Fibroblast of peridontal ligament (primary cell): Measurements from ENCODE around the gene SMDT1.
"Not testable (repeated sequence)": the region's sequence is repeated elsewhere in the genome, so short reads cannot be mapped to it uniquely, and the experiment has no call there.

ENCODE experiments used
- DNase-seq: peaks from one replicate; pipeline ENCODE4 v3.0.0-alpha.2; 2010; ENCODE audit errors: extremely low read depth

Gene SMDT1

DNA sequence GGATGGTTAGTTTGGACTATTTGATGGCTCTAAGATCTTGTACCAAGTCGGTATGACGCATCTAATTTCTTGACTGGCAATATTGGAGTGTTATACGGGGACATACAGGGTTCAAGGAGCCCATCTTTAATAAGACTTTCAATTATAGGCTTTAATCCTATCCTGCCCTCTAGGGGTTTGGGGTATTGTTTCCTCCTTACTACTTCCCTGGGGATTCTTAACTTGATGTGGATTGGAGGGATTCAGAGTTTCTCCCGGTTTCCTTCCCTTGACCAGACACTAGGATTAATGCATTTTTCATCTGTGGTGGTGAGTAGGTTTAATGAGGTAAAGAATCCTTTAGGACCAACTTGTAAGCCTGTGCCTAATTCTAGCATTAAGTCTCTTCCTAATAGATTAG lies 32.3 kb downstream of the SMDT1 start:
- no peak for DNase-seq

DNA sequence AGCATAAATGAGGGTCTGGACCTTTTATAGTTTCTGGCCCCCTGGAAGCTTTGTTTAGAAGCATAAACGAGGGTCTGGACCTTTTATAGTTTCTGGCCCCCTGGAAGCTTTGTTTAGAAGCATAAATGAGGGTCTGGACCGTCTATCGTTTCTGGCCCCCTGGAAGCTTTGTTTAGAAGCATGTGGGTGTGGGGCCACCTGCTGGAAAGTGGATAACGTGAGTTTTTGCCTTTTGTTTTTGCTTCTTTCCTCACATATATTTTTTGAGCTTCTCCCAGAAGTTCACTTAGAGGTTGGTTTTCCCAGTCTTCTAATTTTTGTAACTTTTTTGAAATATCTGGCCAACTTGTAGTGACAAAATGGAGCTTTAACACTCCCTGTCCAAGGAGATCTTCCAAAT lies 33.3 kb downstream of the SMDT1 start:
- DNase-seq, result not testable (repeated sequence)

DNA sequence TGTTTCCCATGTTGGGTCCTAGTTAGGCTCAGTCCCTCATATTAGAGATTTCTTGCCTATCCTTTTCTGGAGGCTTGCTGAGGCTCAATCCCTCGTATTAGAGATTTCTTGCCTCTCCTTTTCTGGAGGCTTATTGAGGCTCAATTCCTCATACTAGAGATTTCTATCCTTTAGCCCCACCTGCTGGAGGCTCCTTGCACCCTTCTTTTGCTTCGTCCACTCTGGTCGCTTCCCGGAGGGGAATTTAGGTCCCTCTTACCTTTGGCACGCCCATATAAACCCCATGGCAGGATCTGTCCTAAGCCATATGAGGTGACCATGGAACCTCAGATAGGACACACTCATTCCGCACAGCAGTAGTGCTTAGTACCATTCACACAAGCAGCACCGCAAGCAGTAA lies 35.2 kb downstream of the SMDT1 start:
- peak; percentile 27 for DNase-seq

DNA sequence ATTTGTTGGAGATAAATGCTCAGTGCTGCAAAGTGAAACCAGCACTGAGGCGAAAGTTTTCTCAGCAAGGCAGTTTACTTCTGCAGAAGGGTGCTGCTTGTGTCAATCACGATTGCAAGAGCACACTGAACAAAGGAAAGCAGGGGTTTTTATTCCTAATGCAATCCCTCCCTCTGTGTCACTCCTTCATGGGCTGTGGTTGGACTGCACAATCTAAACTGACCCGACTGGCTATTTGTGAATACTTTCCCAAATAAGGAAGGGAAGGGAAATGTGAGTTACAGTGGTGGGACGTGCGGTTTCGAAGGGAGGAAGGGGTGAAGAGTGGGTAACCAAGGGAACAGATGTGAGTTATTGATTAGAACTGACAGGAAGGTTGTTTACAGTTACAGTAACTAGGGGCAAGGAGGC lies 35.9 kb downstream of the SMDT1 start:
- DNase-seq, result not testable (repeated sequence)

DNA sequence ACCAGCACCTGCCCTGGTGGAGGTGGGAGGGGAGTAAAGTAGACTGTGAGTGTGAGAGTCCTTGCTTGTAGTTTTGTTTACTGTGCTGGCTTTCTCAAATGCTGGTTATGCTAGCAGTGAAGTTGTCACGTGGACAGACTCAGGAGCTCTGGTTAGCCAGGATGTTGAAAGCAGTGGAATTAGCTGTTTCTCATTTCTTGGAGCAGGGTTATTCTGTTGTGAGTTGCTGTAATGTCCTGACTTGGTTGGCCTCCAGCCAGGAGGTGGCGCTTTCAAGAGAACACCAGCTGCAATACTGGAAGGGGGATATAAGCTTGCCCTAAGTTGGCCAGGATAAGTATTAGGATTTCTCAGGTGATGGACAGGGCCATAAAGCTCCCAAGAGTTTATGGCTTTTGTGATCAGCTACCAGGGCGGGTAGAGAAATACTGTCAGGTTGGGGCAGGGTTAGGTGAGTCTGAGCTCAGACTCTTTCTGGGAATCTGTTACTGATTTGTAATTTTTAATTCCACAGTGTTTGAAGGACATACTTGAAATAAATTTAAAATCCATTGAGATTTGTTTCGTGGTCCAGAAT lies 37.4 kb downstream of the SMDT1 start:
- DNase-seq, result no peak

DNA sequence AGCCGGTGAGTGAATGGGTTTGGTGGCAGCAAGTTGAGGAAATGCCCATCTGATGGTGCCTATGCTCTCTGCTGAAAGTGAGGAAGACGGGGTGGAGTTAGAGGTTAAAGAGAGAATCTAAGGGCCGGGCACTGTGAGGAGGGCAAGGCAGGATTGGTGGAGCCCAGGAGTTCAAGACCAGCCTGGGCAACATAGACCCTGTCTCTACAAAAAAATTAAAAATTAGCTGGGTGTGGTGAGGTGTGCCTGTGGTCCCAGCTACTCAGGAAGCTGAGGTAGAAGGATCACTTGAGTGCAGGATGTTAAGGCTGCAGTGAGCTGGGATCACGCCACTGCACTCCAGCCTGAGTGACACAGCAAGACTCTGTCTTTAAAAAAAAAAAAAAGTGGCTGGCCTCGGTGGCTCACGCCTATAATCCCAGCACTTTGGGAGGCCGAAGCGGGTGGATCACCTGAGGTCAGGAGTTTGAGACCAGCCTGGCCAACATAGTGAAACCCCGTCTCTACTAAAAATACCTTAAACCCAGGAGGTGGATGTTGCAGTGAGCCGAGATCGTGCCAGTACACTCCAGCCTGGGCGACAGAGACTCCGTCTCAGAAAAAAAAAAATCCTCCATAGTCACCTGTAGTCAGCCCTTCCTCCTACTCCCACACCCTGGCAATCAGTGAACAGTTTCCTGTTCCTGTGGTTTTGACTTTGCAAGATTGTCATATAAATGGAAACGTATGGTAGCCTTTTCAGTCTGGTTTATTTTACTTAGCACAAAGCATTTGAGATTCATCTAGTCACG lies 40.9 kb downstream of the SMDT1 start:
- not testable (repeated sequence) for DNase-seq

DNA sequence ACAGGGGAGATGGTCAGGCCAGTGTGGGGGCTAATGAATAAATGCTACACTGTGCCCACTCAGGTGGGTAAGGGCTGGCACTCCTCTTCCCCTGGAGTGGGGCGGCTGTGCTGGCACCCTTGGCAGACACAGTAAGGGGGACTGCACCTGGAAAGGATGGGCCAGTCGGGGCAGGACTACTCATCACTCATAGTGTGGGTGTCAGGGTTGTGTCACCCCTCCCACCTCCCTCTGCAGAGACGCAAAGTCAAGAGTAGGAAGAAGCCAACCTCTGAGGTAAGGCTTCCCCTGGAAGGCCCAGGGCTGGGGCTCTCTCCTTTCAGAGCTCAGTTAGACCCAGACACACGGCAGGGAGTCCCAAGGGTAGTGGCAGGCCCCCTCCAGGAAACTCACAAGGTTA lies 44.0 kb downstream of the SMDT1 start:
- DNase-seq, result not testable (repeated sequence)

DNA sequence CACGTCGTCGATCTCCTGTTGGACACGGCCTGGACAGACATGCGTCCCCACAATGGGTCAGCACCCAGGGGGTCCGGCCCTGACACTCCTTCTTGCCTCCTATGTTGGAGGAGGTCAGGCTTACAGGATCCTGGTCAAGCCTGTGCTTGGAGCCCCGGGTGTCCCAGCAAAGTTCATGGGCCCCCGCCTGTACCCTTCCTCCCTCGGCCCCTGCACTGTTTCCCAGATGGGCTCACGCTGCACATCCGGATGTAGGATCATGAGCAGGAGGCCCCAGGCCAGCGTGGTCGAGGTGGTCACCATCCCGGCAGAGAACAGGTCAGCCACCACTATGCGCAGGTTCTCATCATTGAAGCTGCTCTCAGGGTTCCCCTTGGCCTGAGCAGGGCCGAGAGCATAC lies 48.1 kb downstream of the SMDT1 start:
- no peak for DNase-seq

DNA sequence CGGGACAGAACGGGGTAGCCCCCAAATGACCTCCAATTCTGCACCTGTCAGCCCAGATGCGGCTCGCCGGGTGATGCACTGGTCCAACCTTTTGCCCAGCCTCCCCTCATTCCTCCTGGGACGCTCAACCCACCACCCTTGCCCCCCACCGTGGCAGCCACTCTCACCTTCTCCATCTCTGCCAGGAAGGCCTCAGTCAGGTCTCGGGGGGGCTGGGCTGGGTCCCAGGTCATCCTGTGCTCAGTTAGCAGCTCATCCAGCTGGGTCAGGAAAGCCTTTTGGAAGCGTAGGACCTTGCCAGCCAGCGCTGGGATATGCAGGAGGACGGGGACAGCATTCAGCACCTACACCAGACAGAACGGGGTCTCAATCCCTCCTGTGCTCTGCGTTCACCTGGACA lies 48.5 kb downstream of the SMDT1 start:
- not testable (repeated sequence) for DNase-seq

DNA sequence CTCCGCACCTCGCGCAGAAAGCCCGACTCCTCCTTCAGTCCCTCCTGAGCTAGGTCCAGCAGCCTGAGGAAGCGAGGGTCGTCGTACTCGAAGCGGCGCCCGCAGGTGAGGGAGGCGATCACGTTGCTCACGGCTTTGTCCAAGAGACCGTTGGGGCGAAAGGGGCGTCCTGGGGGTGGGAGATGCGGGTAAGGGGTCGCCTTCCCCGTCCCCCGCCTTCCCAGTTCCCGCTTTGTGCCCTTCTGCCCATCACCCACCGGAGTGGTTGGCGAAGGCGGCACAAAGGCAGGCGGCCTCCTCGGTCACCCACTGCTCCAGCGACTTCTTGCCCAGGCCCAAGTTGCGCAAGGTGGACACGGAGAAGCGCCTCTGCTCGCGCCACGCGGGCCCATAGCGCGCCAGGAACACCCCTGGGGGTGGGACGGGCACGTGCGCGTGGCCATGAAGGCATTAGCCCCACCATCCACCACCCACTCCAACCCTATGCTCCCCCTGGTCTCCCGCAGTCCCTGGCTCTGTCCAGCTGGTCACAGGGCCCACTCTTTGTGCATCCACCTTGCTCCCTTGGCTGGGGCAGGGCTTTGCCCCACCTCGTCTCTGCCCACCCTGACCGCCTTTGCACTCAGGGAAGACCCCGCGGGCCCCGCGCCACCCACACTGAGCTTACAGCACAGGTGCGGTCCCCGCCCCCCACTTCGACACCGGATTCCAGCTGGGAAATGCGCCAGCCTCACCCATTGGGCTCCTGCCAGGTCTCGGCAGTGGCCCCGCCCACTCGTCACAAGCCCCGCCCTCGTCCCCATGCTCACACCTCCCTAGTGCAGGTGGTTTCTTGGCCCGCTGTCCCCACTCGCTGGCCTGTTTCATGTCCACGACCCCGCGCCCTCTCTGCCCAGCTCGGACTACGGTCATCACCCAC lies 49.5 kb downstream of the SMDT1 start:
- DNase-seq, result not testable (repeated sequence)

DNA sequence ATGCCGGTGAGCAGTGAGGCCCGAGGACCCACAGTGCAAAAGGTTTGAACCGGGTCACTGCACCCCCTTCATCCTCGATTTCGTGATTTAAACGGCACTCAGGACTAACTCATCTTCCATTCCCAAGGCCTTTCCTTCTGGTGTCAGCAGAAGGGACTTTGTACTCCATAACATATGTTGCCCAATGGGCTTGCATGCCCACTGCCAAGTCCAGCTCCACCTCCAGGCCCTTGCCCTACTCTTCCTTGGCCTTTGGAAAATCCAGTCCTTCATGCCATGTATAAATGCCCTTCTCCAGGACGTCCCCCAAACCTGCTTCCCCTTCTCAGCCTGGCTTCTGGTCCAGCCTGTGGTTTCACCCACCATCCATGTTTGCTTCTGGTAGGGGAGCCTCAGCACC lies 50.7 kb downstream of the SMDT1 start:
- not testable (repeated sequence) for DNase-seq

DNA sequence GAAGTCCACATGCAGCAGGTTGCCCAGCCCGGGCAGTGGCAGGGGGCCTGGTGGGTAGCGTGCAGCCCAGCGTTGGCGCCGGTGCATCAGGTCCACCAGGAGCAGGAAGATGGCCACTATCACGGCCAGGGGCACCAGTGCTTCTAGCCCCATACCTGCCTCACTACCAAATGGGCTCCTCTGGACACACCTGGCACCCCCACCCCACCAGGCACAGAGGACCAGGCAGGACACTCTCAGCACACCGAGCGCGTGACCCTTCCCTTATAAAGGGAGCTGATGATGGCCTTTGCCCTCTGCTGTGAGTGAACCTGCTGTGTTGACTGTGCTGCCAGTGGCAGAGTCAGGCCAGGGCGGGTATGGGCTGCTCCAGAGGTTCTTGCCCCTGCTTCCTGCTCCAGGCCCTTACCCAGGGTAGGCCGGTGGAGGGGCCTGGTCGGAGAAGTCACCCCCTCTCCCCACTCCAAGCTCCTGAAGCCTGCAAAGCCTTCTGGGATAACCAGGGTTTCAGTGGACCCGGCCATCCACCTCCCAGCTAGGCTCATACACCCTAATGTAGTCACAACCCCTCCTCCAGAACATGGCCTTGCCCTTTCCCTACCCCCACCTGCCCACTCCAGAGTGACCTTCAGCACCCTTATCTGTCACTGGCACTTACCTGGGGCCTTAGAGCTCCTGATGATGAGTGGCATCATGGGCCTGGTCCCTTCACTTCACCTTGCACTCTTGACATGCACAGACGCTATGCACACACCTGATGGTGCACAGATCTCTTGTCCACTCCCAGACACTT lies 51.3 kb downstream of the SMDT1 start, which contains the start of gene CYP2D6:
CYP2D6 (minus strand) TSS at position 172 of the 793 bp plus-strand sequence; CDS start at position 153, 19 bp downstream.
- not testable (repeated sequence) for DNase-seq

DNA sequence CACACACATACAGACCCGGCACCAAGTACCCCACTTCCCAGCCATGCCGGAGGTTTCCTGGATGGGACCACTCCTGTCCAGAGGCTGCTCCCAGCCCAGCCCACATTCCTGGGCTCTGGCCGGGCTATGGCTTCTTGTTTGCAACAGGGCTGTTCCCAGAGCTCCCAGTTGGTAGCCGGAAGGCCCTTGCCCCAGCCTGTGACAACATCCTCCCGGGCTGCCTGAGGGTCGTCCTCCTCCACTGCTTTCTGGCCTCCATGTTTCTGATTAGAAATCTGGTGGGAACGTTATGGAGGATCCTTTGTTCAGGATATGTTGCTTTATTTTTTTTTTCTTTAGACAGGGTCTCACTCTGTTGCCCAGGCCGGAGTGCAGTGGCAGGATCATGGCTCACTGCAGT lies 52.1 kb downstream of the SMDT1 start:
- DNase-seq, result no peak

DNA sequence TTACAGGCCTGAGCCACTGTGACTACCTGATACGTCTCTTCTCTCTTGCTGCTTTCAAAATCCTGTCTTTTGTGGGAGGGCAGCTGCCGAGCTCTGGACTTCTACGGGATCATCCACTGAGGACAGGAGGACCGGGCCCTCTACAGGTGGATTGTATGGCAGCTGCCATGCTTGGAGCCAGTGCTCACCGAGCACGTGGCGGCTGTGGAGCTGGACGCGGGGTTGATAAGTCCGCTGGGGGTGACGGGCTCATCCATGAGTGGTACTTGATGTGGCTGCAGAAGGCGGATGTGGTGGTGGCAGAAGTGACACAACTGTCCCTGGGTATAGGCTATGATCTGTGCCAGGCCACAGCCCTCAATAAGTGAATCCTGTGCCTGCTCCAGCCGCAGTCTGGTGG lies 53.0 kb downstream of the SMDT1 start:
- DNase-seq, result no peak
